DND-41 (cell line): ENCODE measurements around the gene STN1.
A peak's percentile ranks its signal among the peaks of the same experiment; 100 is the strongest.
"Not testable (repeated sequence)": the region's sequence is repeated elsewhere in the genome, so short reads cannot be mapped to it uniquely, and the experiment has no call there.

Experiments used
- ATAC-seq: fragments of 200-7000 bp; cut with Tn5 transposase; 3 replicates; pipeline ENCODE4 v1.9.1; 2021; ENCODE audit warnings: low read depth; ENCODE audit not compliant: insufficient read depth
- DNase-seq: peaks from one replicate; pipeline ENCODE4 v3.0.0-alpha.2; 2020
- H2AFZ ChIP-seq: 2 replicates; pipeline ENCODE4 v1.6.0; 2012; ENCODE audit warnings: low read depth, low read length
- H3K27ac ChIP-seq: 2 replicates; pipeline ENCODE4 v1.5.1; 2012; ENCODE audit warnings: low read length, inconsistent platforms
- H3K27me3 ChIP-seq: fragments of 200-600 bp; sonication (generic); 2 replicates; pipeline ENCODE4 v1.6.0; 2012; ENCODE audit warnings: low read length, mild to moderate bottlenecking, inconsistent platforms; ENCODE audit not compliant: insufficient read depth, poor library complexity
- H3K36me3 ChIP-seq: 2 replicates; pipeline ENCODE4 v1.5.1; 2012; ENCODE audit warnings: low read length, inconsistent platforms; ENCODE audit not compliant: insufficient read depth
- H3K4me1 ChIP-seq: 2 replicates; pipeline ENCODE4 v1.5.1; 2012; ENCODE audit warnings: mild to moderate bottlenecking, low read length; ENCODE audit not compliant: insufficient read depth
- H3K4me2 ChIP-seq: 2 replicates; pipeline ENCODE4 v1.6.0; 2012; ENCODE audit warnings: mild to moderate bottlenecking, moderate library complexity, low read length, inconsistent platforms; ENCODE audit not compliant: insufficient read depth
- H3K4me3 ChIP-seq, 2 experiments: fragments of 200-600 bp in 1 of 2; shearing (Covaris generic) in 1 of 2; 2 replicates each; pipeline ENCODE4 v1.5.1; 2012 to 2016; ENCODE audit warnings: inconsistent platforms in 2 of 2, low read length in 2 of 2, mild to moderate bottlenecking in 2 of 2, low read depth in 1 of 2, moderate library complexity in 1 of 2
- H3K79me2 ChIP-seq: 2 replicates; pipeline ENCODE4 v1.6.0; 2012; ENCODE audit warnings: low read length, inconsistent platforms; ENCODE audit not compliant: insufficient read depth
- H3K9ac ChIP-seq: 2 replicates; pipeline ENCODE4 v1.6.0; 2012; ENCODE audit warnings: low read depth, mild to moderate bottlenecking, inconsistent platforms, low read length, moderate library complexity
- H3K9me3 ChIP-seq: 2 replicates; pipeline ENCODE4 v1.5.1; 2012; ENCODE audit warnings: low read length, moderate library complexity, mild to moderate bottlenecking, inconsistent platforms; ENCODE audit not compliant: insufficient read depth, severe bottlenecking
- H4K20me1 ChIP-seq: 2 replicates; pipeline ENCODE4 v1.6.0; 2012; ENCODE audit warnings: low read length; ENCODE audit not compliant: insufficient read depth
- CTCF ChIP-seq: IDR thresholded peaks from 2 replicates; pipeline ENCODE4 v1.5.1; 2012; ENCODE audit warnings: borderline replicate concordance, low read length, moderate library complexity, mild to moderate bottlenecking; ENCODE audit not compliant: poor library complexity, severe bottlenecking; ENCODE audit errors: extremely low read depth
- EZH2 ChIP-seq: IDR thresholded peaks from 3 replicates; pipeline ENCODE4 v1.6.1; 2012; ENCODE audit warnings: borderline replicate concordance, low read depth, mild to moderate bottlenecking, moderate library complexity, low read length, inconsistent platforms; ENCODE audit not compliant: severe bottlenecking

The STN1 gene

DNA sequence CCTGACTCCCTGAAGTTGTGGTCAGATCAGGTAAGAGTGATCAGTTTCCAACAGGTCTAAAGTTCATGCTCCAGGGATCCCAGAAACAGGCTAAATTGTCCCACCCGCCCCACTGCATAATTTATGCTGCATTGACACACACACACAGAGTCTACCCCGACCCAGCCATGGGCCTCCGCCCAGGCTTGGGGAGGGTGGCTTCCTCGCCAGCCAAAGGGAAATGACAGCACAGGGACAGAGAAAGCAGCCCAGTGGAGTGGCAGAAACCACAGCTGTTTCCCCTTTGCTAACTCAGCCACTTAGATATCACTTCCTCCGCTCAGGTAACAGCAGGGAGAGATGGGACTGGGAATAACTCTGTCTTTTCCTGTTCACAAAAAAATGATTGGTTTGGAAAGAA, 72.0 kb downstream of the STN1 start:
- H2AFZ ChIP-seq: no peak overlapping the region

GRCh38 chr10:103845346-103845745, 72.6 kb downstream of the STN1 start:
- H3K4me3 ChIP-seq, H3K4me1 ChIP-seq, H3K4me2 ChIP-seq, H3K27ac ChIP-seq, H3K36me3 ChIP-seq, H2AFZ ChIP-seq, ATAC-seq, H3K9ac ChIP-seq, DNase-seq, H3K79me2 ChIP-seq, H4K20me1 ChIP-seq, H3K9me3 ChIP-seq: not testable (repeated sequence)
- peaks cover 17% of the 10 kb centered on the region for H3K27me3 ChIP-seq

More for the DNA sequence above, 72.0 kb downstream of the STN1 start:
- TF ChIP-seq CTCF (no peak), EZH2 (no peak)
- Histone ChIP-seq H3K9me3 (no peaks in the 10 kb centered on the region), H3K27ac (no peak overlapping the region), H4K20me1 (0 out of 2 replicates have a peak, but pooled peaks cover 7% of the 10 kb centered on the region), H3K36me3 (no peaks in the 10 kb centered on the region), H3K79me2 (no peaks in the 10 kb centered on the region), H3K4me3 (no peak overlapping the region), H3K4me2 (no peak overlapping the region), H3K4me1 (no peaks in the 10 kb centered on the region), H3K27me3 (peaks cover 19% of the 10 kb centered on the region), H3K9ac (no peak overlapping the region)
- DNase-seq: no peak
- 0 out of 3 replicates have a peak, but pooled peaks have one; percentile 39 for ATAC-seq

DNA sequence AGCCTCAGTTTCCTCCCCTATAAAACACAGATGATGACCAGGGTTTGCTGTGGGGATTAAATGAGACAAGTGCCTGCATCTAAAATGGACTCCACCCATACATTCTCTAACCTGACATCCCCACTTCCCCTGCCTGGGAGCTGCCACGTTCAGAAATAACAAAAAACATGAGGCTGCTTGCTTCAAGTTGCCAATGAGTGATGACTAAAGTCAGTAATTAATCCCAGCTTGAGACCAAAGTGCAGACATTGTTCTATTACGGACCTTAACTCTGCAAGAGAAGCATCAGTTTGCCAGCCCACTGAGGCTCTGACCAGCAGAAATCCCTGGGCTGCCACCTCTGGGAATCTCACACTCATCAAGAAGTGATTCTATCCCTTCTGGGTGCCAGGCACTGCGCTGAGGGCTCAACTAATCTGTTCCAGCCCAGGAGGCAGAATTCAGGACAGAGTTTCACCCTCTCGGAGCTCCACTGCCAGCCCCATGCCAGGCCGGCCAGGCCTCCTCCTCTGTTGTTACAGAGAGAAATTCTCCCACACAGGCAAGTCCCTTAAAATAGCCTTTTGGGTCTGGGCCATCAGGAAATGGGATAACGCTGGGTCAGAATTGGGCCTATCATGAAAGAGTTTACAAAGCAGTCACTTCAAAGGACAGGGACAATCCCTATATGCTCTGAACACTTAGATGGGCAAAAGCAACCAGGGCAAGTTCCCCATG, 74.0 kb downstream of the STN1 start:
- Histone ChIP-seq H3K4me2 (no peak overlapping the region), H2AFZ (no peak overlapping the region), H3K79me2 (no peaks in the 10 kb centered on the region)

More for the DNA sequence above, 74.0 kb downstream of the STN1 start:
- no peak overlapping the region for H3K4me3 ChIP-seq
- no peak overlapping the region for H3K27ac ChIP-seq
- ATAC-seq: no peak
- peaks cover 12% of the 10 kb centered on the region for H3K27me3 ChIP-seq
- no peaks in the 10 kb centered on the region for H3K4me1 ChIP-seq
- 0 out of 2 replicates have a peak, but pooled peaks cover 7% of the 10 kb centered on the region for H4K20me1 ChIP-seq
- no peaks in the 10 kb centered on the region for H3K36me3 ChIP-seq
- DNase-seq: no peak
- TF ChIP-seq EZH2: no peak
- TF ChIP-seq CTCF: no peak
- no peaks in the 10 kb centered on the region for H3K9me3 ChIP-seq
- H3K9ac ChIP-seq: no peak overlapping the region
